GM19463 (cell line): ENCODE measurements around the gene ORAI3.

Source experiments
- ATAC-seq: cut with Tn5 transposase; IDR thresholded peaks from one replicate; pipeline ENCODE4 v1.9.1; 2021; ENCODE audit warnings: mild to moderate bottlenecking, moderate library complexity; ENCODE audit not compliant: unreplicated experiment

The ORAI3 gene

GRCh38 chr16:30987581-30988190 is 38.8 kb downstream of the ORAI3 start:
- no peak for ATAC-seq

GRCh38 chr16:30989469-30990047 is 40.7 kb downstream of the ORAI3 start:
- no peak for ATAC-seq

GRCh38 chr16:30990105-30990504 is 41.2 kb downstream of the ORAI3 start:
- no peak for ATAC-seq

- ATAC-seq: no peak
Measured at GRCh38 chr16:30991052-30991451, 42.2 kb downstream of the ORAI3 start.

GRCh38 chr16:30992276-30992780 is 43.5 kb downstream of the ORAI3 start:
- no peak for ATAC-seq

- no peak for ATAC-seq
Measured at GRCh38 chr16:30992931-30993816, 44.3 kb downstream of the ORAI3 start.

GRCh38 chr16:30995927-30996323 is 47.1 kb downstream of the ORAI3 start:
- ATAC-seq: no peak

GRCh38 chr16:30996324-30996984 is 47.6 kb downstream of the ORAI3 start:
- no peak for ATAC-seq

GRCh38 chr16:30996985-30997724 is 48.3 kb downstream of the ORAI3 start:
- ATAC-seq: peak; percentile 83

- ATAC-seq: no peak
Measured at GRCh38 chr16:30997725-30998711, 49.1 kb downstream of the ORAI3 start.

- no peak for ATAC-seq
Measured at GRCh38 chr16:30998852-30999761, 50.2 kb downstream of the ORAI3 start.

- no peak for ATAC-seq
Measured at GRCh38 chr16:31000671-31001382, 52.0 kb downstream of the ORAI3 start.

GRCh38 chr16:31001507-31002249 is 52.8 kb downstream of the ORAI3 start:
- no peak for ATAC-seq

GRCh38 chr16:31002250-31002700 is 53.4 kb downstream of the ORAI3 start:
- no peak for ATAC-seq

GRCh38 chr16:31002862-31003341 is 54.0 kb downstream of the ORAI3 start:
- ATAC-seq: no peak

GRCh38 chr16:31003744-31004143 is 54.9 kb downstream of the ORAI3 start:
- no peak for ATAC-seq
